Nucleus accumbens (tissue), 56 donors: ENCODE measurements around the gene WNT6.

Experiments used
- DNase-seq, 56 donors: peaks; one replicate each; lab custom pipeline; 2025; lab: John Stamatoyannopoulos, UW

The WNT6 gene

GRCh38 chr2:218856167-218856895 lies 3.3 kb upstream of the WNT6 start:
- peak in 1 of 56 donors; percentile 65 for DNase-seq

GRCh38 chr2:218856896-218857243 lies 2.7 kb upstream of the WNT6 start:
- DNase-seq, result peak in 1 of 56 donors; percentile 65

- no peak for DNase-seq
Observed at GRCh38 chr2:218857371-218858137, 2.1 kb upstream of the WNT6 start.

- DNase-seq, result no peak
Observed at GRCh38 chr2:218858138-218858445, 1.5 kb upstream of the WNT6 start.

GRCh38 chr2:218858671-218859555 lies 692 bp upstream of the WNT6 start:
- DNase-seq, result no peak

GRCh38 chr2:218859988-218860831 lies 605 bp downstream of the WNT6 start:
- peak in 9 of 56 donors; percentile 26 to 68 (median 38) for DNase-seq

GRCh38 chr2:218860950-218861381 lies 1.4 kb downstream of the WNT6 start:
- DNase-seq, result peak in 31 of 56 donors; percentile 17 to 85 (median 56)

- no peak for DNase-seq
Observed at GRCh38 chr2:218861645-218862318, 2.2 kb downstream of the WNT6 start.

- DNase-seq, result no peak
Observed at GRCh38 chr2:218863021-218863520, 3.5 kb downstream of the WNT6 start.

GRCh38 chr2:218865396-218865795 lies 5.8 kb downstream of the WNT6 start:
- DNase-seq, result no peak

GRCh38 chr2:218865999-218866398 lies 6.4 kb downstream of the WNT6 start:
- no peak for DNase-seq

- DNase-seq, result no peak
Observed at GRCh38 chr2:218867900-218868299, 8.3 kb downstream of the WNT6 start.

- no peak for DNase-seq
Observed at GRCh38 chr2:218869064-218869463, 9.5 kb downstream of the WNT6 start.

GRCh38 chr2:218870984-218871344 lies 11.4 kb downstream of the WNT6 start:
- DNase-seq, result peak in 5 of 56 donors; percentile 15 to 23 (median 19)

- DNase-seq, result no peak
Observed at GRCh38 chr2:218871345-218872302, 12.0 kb downstream of the WNT6 start.

GRCh38 chr2:218872645-218873358 lies 13.2 kb downstream of the WNT6 start:
- no peak for DNase-seq

- peak in 20 of 56 donors; percentile 15 to 71 (median 26) for DNase-seq
Observed at GRCh38 chr2:218873359-218874194, 14.0 kb downstream of the WNT6 start.
